Muscle layer of duodenum (tissue), 2 donors: Measurements from ENCODE around the gene SOS1.
"Not testable (repeated sequence)": the region's sequence is repeated elsewhere in the genome, so short reads cannot be mapped to it uniquely, and the experiment has no call there.

ENCODE experiments used
- H3K27ac ChIP-seq: one replicate; pipeline ENCODE4 v1.7.0; 2013; ENCODE audit warnings: mild to moderate bottlenecking, low read length
- H3K27me3 ChIP-seq: one replicate; pipeline ENCODE4 v1.7.0; 2013; ENCODE audit warnings: low read depth, mild to moderate bottlenecking, control low read depth, low read length
- H3K36me3 ChIP-seq, 2 donors: one replicate each; pipeline ENCODE4 v1.7.0; 2013; ENCODE audit warnings: low read length in 2 of 2, control low read depth in 1 of 2, mild to moderate bottlenecking in 1 of 2; ENCODE audit not compliant: insufficient read depth in 2 of 2, control insufficient read depth in 1 of 2
- H3K4me1 ChIP-seq, 2 donors: one replicate each; pipeline ENCODE4 v1.7.0; 2013; ENCODE audit warnings: low read length in 2 of 2, mild to moderate bottlenecking in 2 of 2, control low read depth in 1 of 2, moderate library complexity in 1 of 2; ENCODE audit not compliant: insufficient read depth in 2 of 2, control insufficient read depth in 1 of 2
- H3K4me3 ChIP-seq, 2 donors: one replicate each; pipeline ENCODE4 v1.7.0; 2013; ENCODE audit warnings: low read length in 2 of 2, low read depth in 1 of 2, mild to moderate bottlenecking in 1 of 2
- H3K9me3 ChIP-seq, 2 donors: one replicate each; pipeline ENCODE4 v1.7.0; 2013; ENCODE audit warnings: low read length in 2 of 2, control low read depth in 1 of 2, mild to moderate bottlenecking in 1 of 2; ENCODE audit not compliant: control insufficient read depth in 1 of 2
- donor health status: healthy.

SOS1 gene

DNA sequence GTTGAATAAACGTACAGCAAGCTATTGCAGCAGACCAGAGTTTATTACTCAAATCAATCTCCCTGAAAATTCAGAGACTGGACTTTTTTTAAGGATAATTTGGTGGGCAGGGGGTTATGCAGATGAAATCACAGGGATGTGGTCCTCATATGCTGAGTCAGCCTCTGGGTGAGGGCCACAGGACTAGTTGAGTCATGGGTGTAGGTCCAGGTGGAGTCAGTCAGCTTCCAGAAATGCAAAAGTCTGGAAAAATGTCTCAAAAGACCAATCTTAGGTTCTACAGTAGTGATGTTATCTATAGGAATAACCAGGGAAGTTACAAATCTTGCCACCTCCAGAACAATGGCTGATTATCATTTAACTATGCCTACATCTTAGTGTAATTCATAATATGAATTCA, 180.1 kb downstream of the SOS1 start:
- Histone ChIP-seq H3K9me3 (no peaks in the 10 kb centered on the region), H3K4me3 (no peak overlapping the region), H3K4me1 (no peaks in the 10 kb centered on the region), H3K27me3 (no peaks in the 10 kb centered on the region), H3K36me3 (no peaks in the 10 kb centered on the region), H3K27ac (no peak overlapping the region)

DNA sequence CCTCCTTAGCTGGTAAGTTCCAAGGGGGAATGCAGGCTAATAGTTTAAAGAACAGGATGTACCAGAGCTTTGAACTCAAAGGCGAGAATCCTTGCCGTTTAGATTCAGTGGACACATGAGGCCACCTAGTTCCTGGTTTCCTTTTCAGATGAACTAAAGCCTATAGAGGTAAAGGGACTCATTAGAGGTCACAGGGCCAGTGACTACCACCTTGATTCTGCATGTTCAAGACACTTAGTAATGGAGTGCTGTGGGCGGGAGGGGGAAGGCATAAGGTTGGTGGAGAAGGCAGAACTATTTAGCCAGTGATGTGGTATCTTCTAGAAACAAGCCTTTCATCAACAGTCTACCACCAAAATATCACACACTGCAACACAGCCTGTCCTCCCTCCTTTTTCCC, 183.3 kb downstream of the SOS1 start:
- H3K27me3 ChIP-seq = no peaks in the 10 kb centered on the region

DNA sequence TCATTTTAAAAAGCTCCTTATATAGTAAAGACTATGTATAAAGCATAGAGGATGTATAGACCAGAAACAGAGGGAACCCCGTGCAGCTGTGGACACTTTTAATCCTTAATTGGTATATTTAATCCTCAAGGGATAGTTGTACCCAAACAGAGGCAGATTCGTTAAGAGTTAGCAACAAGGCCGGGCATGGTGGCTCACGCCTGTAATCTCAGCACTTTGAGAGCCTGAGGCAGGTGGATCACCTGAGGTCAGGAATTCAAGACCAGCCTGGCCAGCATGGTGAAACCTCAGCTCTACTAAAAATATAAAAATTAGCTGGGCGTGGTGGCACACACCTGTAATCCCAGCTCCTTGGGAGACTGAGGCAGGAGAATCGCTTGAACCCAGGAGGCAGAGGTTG, 184.3 kb downstream of the SOS1 start:
- not testable (repeated sequence) for H3K36me3 ChIP-seq, H3K27ac ChIP-seq, H3K9me3 ChIP-seq, H3K4me3 ChIP-seq, H3K27me3 ChIP-seq, H3K4me1 ChIP-seq

More for the DNA sequence above, 183.3 kb downstream of the SOS1 start:
- Histone ChIP-seq H3K36me3 (no peaks in the 10 kb centered on the region), H3K9me3 (no peaks in the 10 kb centered on the region), H3K27ac (no peak overlapping the region), H3K4me3 (no peak overlapping the region), H3K4me1 (no peaks in the 10 kb centered on the region)

DNA sequence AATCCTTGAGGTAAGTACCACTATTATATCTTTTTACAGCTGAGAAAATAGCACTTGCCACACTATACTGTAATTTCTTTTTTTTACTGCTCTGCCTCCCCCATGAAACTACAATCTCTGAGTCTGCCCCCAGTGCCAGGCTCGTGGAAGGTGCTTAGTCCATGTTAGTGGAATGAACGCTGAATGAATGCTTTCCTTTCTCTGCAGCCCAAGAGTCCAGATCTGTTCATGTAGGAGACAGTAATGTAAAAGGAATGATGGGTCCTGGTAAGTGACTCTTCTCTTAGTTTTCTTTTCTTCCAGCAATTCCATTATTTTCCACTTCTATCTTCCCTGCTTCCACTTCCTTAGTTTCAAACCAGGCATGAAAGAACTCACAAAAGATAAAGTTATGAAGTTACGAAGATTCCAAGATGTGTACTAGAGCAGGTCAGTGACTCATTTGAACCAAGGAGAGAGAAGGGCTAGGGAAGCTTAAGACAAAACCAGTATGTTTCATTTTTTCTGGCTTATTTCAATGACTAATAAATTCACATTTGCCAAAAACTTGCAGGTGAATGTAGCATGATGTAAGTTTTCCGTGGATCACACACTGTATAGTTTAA, 185.2 kb downstream of the SOS1 start:
- Histone ChIP-seq H3K4me3 (no peak overlapping the region), H3K27me3 (no peaks in the 10 kb centered on the region), H3K27ac (no peak overlapping the region), H3K9me3 (no peaks in the 10 kb centered on the region), H3K4me1 (no peaks in the 10 kb centered on the region), H3K36me3 (no peaks in the 10 kb centered on the region)

DNA sequence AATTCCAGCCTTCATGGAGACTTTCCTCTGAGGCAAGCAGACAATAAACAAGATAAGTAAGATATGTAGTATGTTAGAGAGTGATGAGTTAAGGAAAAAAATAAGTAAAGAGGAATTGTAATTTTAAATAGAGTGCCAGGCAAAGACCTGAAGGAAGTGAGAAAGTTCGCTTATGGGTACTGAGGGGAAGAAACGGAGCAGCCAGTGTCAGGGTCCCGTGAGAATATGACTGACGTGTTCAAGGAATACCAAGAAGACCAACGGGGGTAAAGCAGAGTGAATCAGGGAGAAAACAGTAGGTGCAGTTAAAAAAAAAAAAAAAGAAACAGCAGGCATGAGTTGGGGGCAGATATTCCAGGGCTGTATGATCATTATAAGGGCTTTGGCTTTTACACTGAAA, 186.1 kb downstream of the SOS1 start:
- no peaks in the 10 kb centered on the region for H3K27me3 ChIP-seq
- H3K36me3 ChIP-seq = no peaks in the 10 kb centered on the region
- no peak overlapping the region for H3K4me3 ChIP-seq
- no peak overlapping the region for H3K27ac ChIP-seq
- no peaks in the 10 kb centered on the region for H3K4me1 ChIP-seq
- no peaks in the 10 kb centered on the region for H3K9me3 ChIP-seq

DNA sequence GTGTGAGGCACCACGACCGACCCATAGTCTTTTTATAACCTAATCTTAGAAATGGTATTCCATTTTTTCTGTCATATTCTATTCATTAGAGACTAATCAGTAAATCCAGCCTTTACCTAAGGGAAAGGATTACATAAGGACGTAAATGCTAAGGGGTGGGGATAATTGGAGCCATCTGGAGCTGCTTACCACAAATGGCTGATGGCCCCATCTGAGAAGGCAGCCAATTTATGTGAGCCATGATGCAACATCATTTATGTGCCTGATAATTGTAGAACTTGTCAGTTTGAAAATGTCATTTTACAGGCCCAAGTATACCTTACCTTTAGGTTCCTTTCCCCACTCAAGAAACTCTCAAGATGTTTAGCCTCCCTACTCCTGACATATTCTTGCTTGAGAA, 187.2 kb downstream of the SOS1 start:
- Histone ChIP-seq H3K36me3 (no peaks in the 10 kb centered on the region), H3K4me1 (no peaks in the 10 kb centered on the region), H3K9me3 (no peaks in the 10 kb centered on the region), H3K27ac (no peak overlapping the region), H3K27me3 (no peaks in the 10 kb centered on the region), H3K4me3 (no peak overlapping the region)

DNA sequence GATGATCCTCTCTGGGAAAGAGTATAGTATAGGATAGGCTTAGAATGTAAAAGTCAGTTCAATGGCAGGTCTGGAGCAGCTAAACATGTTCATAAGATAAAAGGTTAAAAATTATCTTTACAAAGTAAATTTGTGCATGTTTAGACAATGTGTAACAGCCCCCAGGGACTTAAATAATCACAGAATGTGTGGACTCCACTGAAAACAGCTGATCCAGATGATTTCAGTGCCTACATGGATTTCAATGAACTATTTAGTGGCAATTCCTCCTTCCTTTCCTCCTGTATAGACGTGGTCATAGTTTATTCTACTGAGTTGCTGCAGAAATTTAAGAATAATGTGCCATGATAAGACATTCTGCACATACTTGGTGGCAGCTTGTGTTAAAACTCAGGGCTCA, 188.3 kb downstream of the SOS1 start:
- Histone ChIP-seq H3K27me3 (no peaks in the 10 kb centered on the region), H3K4me1 (no peaks in the 10 kb centered on the region), H3K4me3 (no peak overlapping the region), H3K9me3 (no peaks in the 10 kb centered on the region), H3K27ac (no peak overlapping the region), H3K36me3 (no peaks in the 10 kb centered on the region)
